Nephron (organoid): ENCODE measurements around the gene GBP4.

Experiments used
- H3K27ac Mint-ChIP-seq, 3 experiments: 2 replicates each; pipeline ENCODE4 v1.8.0; 2020; ENCODE audit warnings: mixed read lengths in 3 of 3, mild to moderate bottlenecking in 2 of 3, moderate library complexity in 1 of 3
- H3K27me3 Mint-ChIP-seq: 2 replicates; pipeline ENCODE4 v1.8.0; 2021; ENCODE audit warnings: low read depth, mild to moderate bottlenecking, moderate library complexity, mixed read lengths
- H3K36me3 Mint-ChIP-seq: 2 replicates; pipeline ENCODE4 v1.8.0; 2020; ENCODE audit warnings: low read depth, mixed read lengths
- H3K4me1 Mint-ChIP-seq: 2 replicates; pipeline ENCODE4 v1.8.0; 2020; ENCODE audit warnings: mixed read lengths
- H3K4me3 Mint-ChIP-seq, 3 experiments: 2 replicates each; pipeline ENCODE4 v1.8.0; 2020; ENCODE audit warnings: mild to moderate bottlenecking in 3 of 3, mixed read lengths in 3 of 3, moderate library complexity in 2 of 3
- H3K9me3 Mint-ChIP-seq: 2 replicates; pipeline ENCODE4 v1.8.0; 2020; ENCODE audit warnings: mixed read lengths
- CTCF ChIP-seq, 3 experiments: fragments of 200-600 bp; sonication (generic); IDR thresholded peaks; one replicate each; pipeline ENCODE4 v1.5.0; 2021; ENCODE audit warnings: antibody characterized with exemption in 3 of 3; ENCODE audit not compliant: unreplicated experiment in 3 of 3

Gene GBP4

GRCh38 chr1:89176971-89177370, 21.8 kb downstream of the GBP4 start:
- Mint-ChIP-seq H3K9me3 (peaks cover 4% of the 10 kb centered on the region), H3K27me3 (no peaks in the 10 kb centered on the region), H3K27ac (no peak overlapping the region)

GRCh38 chr1:89175601-89176256, 23.0 kb downstream of the GBP4 start, which contains the start of gene GBP7:
GBP7 (minus strand) TSS chr1:89176003; CDS start chr1:89171935, 4,068 bp downstream.
- no peaks in the 10 kb centered on the region for H3K27me3 Mint-ChIP-seq
- TF ChIP-seq CTCF (IDR thresholded peaks at IDR 0.05; ENCODE audit: unreplicated experiment in 3 of 3): no peak
- no peak within 1 kb of the TSS for H3K4me3 Mint-ChIP-seq
- no peaks in the 10 kb centered on the region for H3K36me3 Mint-ChIP-seq
- no peaks in the 10 kb centered on the region for H3K4me1 Mint-ChIP-seq
- no peaks in the 10 kb centered on the region for H3K9me3 Mint-ChIP-seq
- no peak within 1 kb of the TSS for H3K27ac Mint-ChIP-seq

More at GRCh38 chr1:89176971-89177370, 21.8 kb downstream of the GBP4 start:
- Mint-ChIP-seq H3K4me3 (no peak overlapping the region), H3K36me3 (no peaks in the 10 kb centered on the region), H3K4me1 (no peaks in the 10 kb centered on the region)
- no peak for TF ChIP-seq CTCF (IDR thresholded peaks at IDR 0.05; ENCODE audit: unreplicated experiment in 3 of 3)

- H3K9me3 Mint-ChIP-seq: no peaks in the 10 kb centered on the region
- H3K27me3 Mint-ChIP-seq: no peaks in the 10 kb centered on the region
These were observed 24.3 kb downstream of the GBP4 start for GRCh38 chr1:89174491-89174890.

GRCh38 chr1:89172468-89173143, 26.1 kb downstream of the GBP4 start:
- H3K4me1 Mint-ChIP-seq: peaks cover 14% of the 10 kb centered on the region

More at GRCh38 chr1:89174491-89174890, 24.3 kb downstream of the GBP4 start:
- Mint-ChIP-seq H3K27ac (no peak overlapping the region), H3K36me3 (no peaks in the 10 kb centered on the region), H3K4me1 (peaks cover 2% of the 10 kb centered on the region), H3K4me3 (no peak overlapping the region)
- TF ChIP-seq CTCF (IDR thresholded peaks at IDR 0.05; ENCODE audit: unreplicated experiment in 3 of 3): no peak

GRCh38 chr1:89171067-89171438, 27.7 kb downstream of the GBP4 start:
- H3K4me1 Mint-ChIP-seq: peaks cover 21% of the 10 kb centered on the region
- H3K27ac Mint-ChIP-seq: no peak overlapping the region
- no peaks in the 10 kb centered on the region for H3K27me3 Mint-ChIP-seq
- no peak overlapping the region for H3K4me3 Mint-ChIP-seq
- TF ChIP-seq CTCF (IDR thresholded peaks at IDR 0.05; ENCODE audit: unreplicated experiment in 3 of 3): no peak
- H3K9me3 Mint-ChIP-seq: no peaks in the 10 kb centered on the region
- H3K36me3 Mint-ChIP-seq: no peaks in the 10 kb centered on the region

More at GRCh38 chr1:89172468-89173143, 26.1 kb downstream of the GBP4 start:
- H3K4me3 Mint-ChIP-seq: no peak overlapping the region
- no peaks in the 10 kb centered on the region for H3K9me3 Mint-ChIP-seq
- H3K27ac Mint-ChIP-seq: no peak overlapping the region
- no peak for TF ChIP-seq CTCF (IDR thresholded peaks at IDR 0.05; ENCODE audit: unreplicated experiment in 3 of 3)
- no peaks in the 10 kb centered on the region for H3K36me3 Mint-ChIP-seq
- H3K27me3 Mint-ChIP-seq: no peaks in the 10 kb centered on the region
